ACC112 (cell line): ENCODE data around the gene IQCE.
"Not testable (repeated sequence)": the region's sequence is repeated elsewhere in the genome, so short reads cannot be mapped to it uniquely, and the experiment has no call there.

Source experiments
- H2AFZ ChIP-seq: fragments of 200-600 bp; sonication (generic); one replicate; pipeline ENCODE4 v1.6.0; 2017; ENCODE audit warnings: antibody characterized with exemption, low read length; ENCODE audit not compliant: unreplicated experiment
- H3K27ac ChIP-seq: fragments of 200-600 bp; sonication (generic); 2 replicates; pipeline ENCODE4 v1.5.1; 2014; ENCODE audit warnings: low read depth, mild to moderate bottlenecking, antibody characterized with exemption, low read length, moderate library complexity
- H3K27me3 ChIP-seq: fragments of 200-600 bp; sonication (generic); 2 replicates; pipeline ENCODE4 v1.6.1; 2014; ENCODE audit warnings: mild to moderate bottlenecking, antibody characterized with exemption, low read length, moderate library complexity, mixed read lengths; ENCODE audit not compliant: insufficient read depth
- H3K36me3 ChIP-seq: fragments of 200-600 bp; sonication (generic); 2 replicates; pipeline ENCODE4 v1.6.1; 2016; ENCODE audit warnings: mild to moderate bottlenecking, antibody characterized with exemption, low read length, moderate library complexity, mixed read lengths; ENCODE audit not compliant: insufficient read depth
- H3K4me1 ChIP-seq: fragments of 200-600 bp; sonication (generic); one replicate; pipeline ENCODE4 v1.6.1; 2016; ENCODE audit warnings: low read length, mixed read lengths; ENCODE audit not compliant: insufficient read depth, unreplicated experiment, control insufficient read depth
- H3K4me3 ChIP-seq: fragments of 200-600 bp; sonication (generic); 2 replicates; pipeline ENCODE4 v1.5.1; 2014; ENCODE audit warnings: mild to moderate bottlenecking, low read depth, low read length
- H3K79me2 ChIP-seq: fragments of 200-600 bp; sonication (generic); one replicate; pipeline ENCODE4 v1.6.0; 2016; ENCODE audit warnings: low read length; ENCODE audit not compliant: control insufficient read depth, unreplicated experiment, insufficient read depth

IQCE gene

DNA sequence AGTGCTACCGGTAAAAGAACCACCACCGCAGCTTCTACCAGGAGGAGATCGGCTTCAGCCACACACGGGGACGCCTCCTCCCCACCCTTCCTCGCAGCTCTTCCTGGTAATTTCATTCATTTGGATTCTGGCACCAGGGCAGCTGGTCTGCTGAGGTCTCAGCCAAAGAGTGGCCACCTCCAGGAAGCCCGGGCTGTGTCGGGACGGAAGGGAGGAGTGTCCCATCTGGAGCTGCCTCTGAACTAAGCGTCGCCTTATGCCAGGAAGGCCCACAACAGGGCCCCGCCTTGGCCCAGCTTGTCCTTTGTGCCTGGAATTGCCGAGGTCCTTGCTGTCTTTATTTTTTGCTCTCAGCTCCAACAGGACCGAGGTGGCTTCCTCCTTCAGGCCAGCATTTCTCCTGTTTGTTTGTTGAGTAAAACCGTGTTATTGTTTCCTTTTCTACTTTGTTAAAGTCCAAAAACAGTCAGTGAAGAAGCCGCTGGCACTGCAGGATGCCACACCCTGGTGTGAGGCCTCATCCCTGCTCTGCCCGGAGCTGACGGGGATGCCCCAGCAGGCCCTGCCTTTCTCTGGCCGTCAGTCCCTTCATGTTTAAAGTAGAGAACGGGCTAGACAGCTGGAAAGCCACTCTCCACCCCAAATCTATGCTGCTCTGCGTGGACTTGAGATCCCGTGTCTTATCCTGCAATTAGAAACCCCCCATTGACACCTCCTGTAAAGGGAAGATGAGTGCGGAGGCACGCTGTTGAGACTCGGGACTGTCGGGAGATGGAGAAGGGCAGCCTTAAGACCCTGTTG lies 48.5 kb downstream of the IQCE start:
- Histone ChIP-seq H3K4me1 (no peaks in the 10 kb centered on the region), H3K27ac (no peak overlapping the region), H3K79me2 (no peaks in the 10 kb centered on the region), H3K4me3 (no peak overlapping the region), H3K36me3 (no peaks in the 10 kb centered on the region), H3K27me3 (no peaks in the 10 kb centered on the region), H2AFZ (no peak overlapping the region)

GRCh38 chr7:2607923-2608904 lies 49.4 kb downstream of the IQCE start:
- no peak overlapping the region for H2AFZ ChIP-seq
- no peak overlapping the region for H3K27ac ChIP-seq
- H3K36me3 ChIP-seq: no peaks in the 10 kb centered on the region
- H3K4me3 ChIP-seq: no peak overlapping the region
- H3K4me1 ChIP-seq: no peaks in the 10 kb centered on the region
- H3K79me2 ChIP-seq: no peaks in the 10 kb centered on the region
- no peaks in the 10 kb centered on the region for H3K27me3 ChIP-seq

DNA sequence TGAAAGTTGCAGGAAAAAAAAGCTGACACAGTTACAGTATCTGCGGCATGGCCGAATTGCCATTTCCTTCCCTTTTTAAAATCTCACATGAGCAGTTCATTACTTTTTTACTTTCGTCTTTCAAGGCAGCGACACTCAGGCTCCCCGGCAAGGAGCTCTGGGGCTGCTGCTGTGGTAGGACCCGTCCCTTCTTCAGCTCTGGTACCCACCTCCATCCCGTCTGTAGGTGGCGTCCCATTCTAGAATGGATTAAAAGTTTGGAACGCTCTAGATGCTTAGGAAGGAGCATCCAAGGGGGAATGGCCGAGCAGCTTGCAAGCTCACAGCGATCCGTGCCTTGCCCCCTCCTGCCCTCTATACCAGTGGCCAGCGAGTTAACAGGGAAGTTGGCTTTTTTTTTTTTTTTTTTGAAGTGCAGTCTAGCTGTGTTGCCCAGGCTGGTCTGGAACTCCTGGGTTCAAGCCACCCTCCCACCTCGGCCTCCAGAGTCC lies 50.2 kb downstream of the IQCE start:
- Histone ChIP-seq H3K27ac (no peak overlapping the region), H2AFZ (no peak overlapping the region), H3K4me1 (no peaks in the 10 kb centered on the region)

DNA sequence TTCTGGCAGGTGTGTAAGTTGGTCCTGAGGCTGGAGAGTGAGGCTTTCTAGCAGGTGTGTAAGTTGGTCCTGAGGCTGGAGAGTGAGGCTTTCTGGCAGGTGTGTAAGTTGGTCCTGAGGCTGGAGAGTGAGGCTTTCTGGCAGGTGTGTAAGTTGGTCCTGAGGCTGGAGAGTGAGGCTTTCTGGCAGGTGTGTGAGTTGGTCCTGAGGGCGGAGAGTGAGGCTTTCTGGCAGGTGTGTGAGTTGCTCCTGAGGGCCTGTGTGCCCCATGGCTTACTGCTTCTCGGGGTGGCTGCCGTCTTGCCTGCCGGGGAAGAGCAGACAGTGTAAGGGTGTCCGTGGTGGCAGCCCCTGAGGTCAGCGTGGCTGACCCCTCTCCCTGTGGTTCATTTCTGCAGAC lies 50.9 kb downstream of the IQCE start:
- not testable (repeated sequence) for H3K27me3 ChIP-seq, H2AFZ ChIP-seq, H3K36me3 ChIP-seq, H3K4me3 ChIP-seq, H3K27ac ChIP-seq, H3K79me2 ChIP-seq, H3K4me1 ChIP-seq

More for the DNA sequence above, 50.2 kb downstream of the IQCE start:
- no peak overlapping the region for H3K4me3 ChIP-seq
- no peaks in the 10 kb centered on the region for H3K79me2 ChIP-seq
- no peaks in the 10 kb centered on the region for H3K27me3 ChIP-seq
- no peaks in the 10 kb centered on the region for H3K36me3 ChIP-seq

DNA sequence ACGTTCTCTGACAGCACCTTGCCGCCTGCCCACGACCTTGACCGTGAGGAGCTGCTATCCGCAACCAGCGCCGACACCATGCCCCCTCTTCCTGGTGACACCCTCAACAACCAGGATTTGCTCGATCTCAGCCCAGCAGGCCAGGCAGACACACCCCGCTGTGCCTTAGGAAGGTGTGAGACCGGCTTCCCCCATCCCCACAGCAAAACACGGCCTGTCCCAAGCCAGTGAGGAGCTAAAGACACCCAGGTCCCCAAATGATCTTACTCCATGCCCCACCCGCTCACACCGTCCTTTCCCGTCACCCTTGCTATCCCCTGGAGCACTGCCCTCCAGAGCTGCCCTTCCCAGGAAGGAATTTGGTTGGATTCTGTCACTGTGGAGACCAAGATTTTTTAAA lies 51.7 kb downstream of the IQCE start:
- Histone ChIP-seq H3K27ac (no peak overlapping the region), H3K36me3 (no peaks in the 10 kb centered on the region), H3K4me3 (no peak overlapping the region), H3K79me2 (no peaks in the 10 kb centered on the region), H3K27me3 (no peaks in the 10 kb centered on the region), H2AFZ (no peak overlapping the region), H3K4me1 (no peaks in the 10 kb centered on the region)

GRCh38 chr7:2610898-2611297 lies 52.1 kb downstream of the IQCE start:
- Histone ChIP-seq H3K4me3 (no peak overlapping the region), H3K79me2 (no peaks in the 10 kb centered on the region), H3K4me1 (no peaks in the 10 kb centered on the region), H3K36me3 (no peaks in the 10 kb centered on the region), H2AFZ (no peak overlapping the region), H3K27me3 (no peaks in the 10 kb centered on the region), H3K27ac (no peak overlapping the region)

DNA sequence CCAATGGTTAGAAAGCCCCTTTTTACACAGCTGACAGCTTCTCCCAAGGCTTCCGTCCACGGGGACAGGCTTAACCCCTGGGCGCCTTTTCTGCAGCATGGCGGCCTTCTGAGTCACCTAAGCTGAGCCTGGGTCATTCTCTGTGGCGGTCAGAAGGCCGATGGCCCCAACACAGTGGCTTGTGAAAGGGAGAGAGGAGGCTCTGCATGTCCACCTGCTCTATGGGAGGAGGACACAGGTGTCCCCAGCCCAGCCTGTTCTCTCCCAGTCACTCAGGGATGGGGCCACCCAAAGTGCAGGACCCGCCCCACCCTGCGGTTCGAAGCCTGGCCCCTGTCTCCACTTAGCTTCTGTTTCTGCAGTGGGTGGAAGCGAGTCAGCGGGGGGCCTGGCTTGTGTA lies 52.6 kb downstream of the IQCE start:
- H3K27me3 ChIP-seq: no peaks in the 10 kb centered on the region
- no peak overlapping the region for H3K4me3 ChIP-seq
- H3K79me2 ChIP-seq: no peaks in the 10 kb centered on the region
- no peaks in the 10 kb centered on the region for H3K4me1 ChIP-seq
- H2AFZ ChIP-seq: no peak overlapping the region
- H3K27ac ChIP-seq: no peak overlapping the region
- H3K36me3 ChIP-seq: no peaks in the 10 kb centered on the region

GRCh38 chr7:2611922-2612321 lies 53.1 kb downstream of the IQCE start:
- H3K4me1 ChIP-seq: no peaks in the 10 kb centered on the region
- H3K27ac ChIP-seq: no peak overlapping the region

DNA sequence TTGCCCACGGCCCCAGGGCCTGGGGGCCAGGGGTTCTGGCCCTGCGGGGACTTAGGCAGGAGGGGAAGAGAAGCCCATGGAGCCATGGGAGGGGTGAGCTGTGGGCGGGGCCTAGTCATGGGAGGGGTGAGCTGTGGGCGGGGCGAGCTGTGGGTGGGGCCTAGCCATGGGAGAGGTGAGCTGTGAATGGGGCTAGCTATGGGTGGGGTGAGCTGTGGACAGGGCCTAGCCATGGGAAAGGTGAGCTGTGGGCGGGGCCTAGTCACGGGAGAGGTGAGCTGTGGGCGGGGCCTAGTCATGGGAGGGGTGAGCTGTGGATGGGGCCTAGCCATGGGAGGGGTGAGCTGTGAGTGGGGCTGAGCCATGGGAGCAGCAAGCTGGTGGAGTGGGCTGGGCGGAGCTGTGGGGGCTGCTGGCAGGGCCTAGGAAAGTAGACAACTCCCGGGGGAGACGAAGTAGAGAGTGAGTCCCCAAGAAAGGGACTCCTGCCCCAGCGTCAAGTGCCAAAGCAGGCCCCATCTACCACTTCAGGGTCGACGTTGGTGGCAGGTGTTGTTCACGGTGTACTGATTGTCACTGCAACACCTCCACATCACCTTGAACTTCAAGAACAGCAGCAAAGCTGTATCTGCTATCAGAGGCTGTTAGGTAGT lies 53.8 kb downstream of the IQCE start:
- Histone ChIP-seq H3K4me1 (no peaks in the 10 kb centered on the region), H3K79me2 (no peaks in the 10 kb centered on the region), H3K4me3 (no peak overlapping the region)

More at GRCh38 chr7:2611922-2612321, 53.1 kb downstream of the IQCE start:
- no peaks in the 10 kb centered on the region for H3K27me3 ChIP-seq
- no peaks in the 10 kb centered on the region for H3K79me2 ChIP-seq
- no peak overlapping the region for H2AFZ ChIP-seq
- H3K4me3 ChIP-seq: no peak overlapping the region
- no peaks in the 10 kb centered on the region for H3K36me3 ChIP-seq

DNA sequence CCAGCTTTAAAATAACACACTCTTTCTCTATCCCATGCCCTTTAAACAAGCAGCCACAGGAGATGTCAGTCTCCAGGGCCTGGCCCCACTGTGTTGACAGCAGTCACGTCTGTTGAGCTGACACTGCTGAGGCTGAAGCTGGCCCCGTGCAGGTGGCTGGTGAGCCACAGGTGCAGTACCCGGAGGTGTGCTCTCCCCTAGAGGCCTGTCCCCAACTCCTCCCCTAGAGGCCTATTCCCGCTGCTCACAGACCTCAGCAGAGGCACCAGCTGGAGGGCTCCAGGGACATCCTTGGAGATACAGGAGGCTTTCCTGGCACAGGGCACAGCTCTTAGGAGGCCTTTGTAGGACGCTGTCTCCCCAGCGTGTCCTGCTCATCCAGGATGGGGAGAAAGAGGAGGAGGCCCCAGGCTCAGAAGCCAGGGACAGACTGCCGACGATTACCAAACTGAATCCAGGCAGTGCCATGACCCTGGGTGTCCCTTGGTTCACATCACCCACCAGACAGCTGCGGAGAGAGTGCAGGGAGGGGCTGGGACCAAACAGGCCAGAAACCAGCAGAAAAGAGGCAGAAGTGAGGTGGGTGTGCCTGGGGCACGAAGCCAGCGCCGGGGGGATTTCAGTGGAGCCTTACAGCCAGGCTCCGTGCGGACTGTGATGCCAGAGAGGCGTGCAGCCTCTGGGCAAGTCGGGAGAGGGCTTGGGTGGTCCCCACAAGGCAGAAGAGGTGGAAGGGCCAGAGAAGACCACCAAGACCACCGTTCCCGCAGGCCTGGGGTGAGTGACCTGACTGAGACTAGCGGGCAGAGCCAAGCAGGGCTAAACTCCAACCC lies 54.5 kb downstream of the IQCE start:
- Histone ChIP-seq H3K79me2 (no peaks in the 10 kb centered on the region), H3K4me1 (no peaks in the 10 kb centered on the region), H3K4me3 (no peak overlapping the region), H3K27me3 (no peaks in the 10 kb centered on the region), H3K27ac (no peak overlapping the region), H3K36me3 (no peaks in the 10 kb centered on the region), H2AFZ (no peak overlapping the region)

More for the DNA sequence above, 53.8 kb downstream of the IQCE start:
- H3K36me3 ChIP-seq: no peaks in the 10 kb centered on the region
- no peak overlapping the region for H2AFZ ChIP-seq
- no peaks in the 10 kb centered on the region for H3K27me3 ChIP-seq
- H3K27ac ChIP-seq: no peak overlapping the region
